HUDEP-2 (cell line): ENCODE measurements around the gene CCDC82.
A peak's percentile ranks its signal among the peaks of the same experiment; 100 is the strongest.

Source experiments
- DNase-seq, 76 experiments: peaks; one replicate each; lab custom pipeline; 2025; ENCODE audit not compliant: unreplicated experiment in 76 of 76; lab: John Stamatoyannopoulos, UW

The CCDC82 gene

DNA sequence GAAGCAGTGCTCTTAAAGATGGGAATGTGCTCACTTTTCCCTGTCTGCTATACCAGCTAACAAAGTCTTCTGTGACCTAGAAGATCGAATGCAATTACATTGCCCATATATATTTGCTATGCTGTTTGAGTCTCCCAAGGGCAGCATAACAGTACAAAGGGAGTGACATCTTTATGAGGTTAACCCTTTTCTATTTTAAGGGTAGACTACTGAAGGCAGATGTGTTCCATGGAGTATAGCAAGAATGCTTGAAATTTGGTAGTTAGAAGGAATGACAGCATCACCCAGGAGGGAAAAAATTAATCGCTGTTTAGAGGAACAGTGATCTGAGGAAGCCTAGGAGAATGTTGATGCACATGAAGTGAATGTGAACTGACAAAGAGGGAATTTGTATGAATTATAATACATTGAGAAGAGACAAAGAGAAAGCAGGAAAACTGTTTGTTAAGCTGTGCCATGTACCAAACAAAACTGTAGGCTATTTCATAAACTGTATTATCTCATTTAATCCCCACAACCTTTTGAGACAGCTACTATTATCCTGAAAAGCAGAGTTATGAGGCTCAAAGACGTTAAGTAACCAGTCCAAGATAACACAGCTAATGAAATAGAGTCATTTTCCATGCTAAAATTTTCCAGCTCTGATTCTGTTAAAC is 59.7 kb downstream of the CCDC82 start:
- DNase-seq, result no peak

DNA sequence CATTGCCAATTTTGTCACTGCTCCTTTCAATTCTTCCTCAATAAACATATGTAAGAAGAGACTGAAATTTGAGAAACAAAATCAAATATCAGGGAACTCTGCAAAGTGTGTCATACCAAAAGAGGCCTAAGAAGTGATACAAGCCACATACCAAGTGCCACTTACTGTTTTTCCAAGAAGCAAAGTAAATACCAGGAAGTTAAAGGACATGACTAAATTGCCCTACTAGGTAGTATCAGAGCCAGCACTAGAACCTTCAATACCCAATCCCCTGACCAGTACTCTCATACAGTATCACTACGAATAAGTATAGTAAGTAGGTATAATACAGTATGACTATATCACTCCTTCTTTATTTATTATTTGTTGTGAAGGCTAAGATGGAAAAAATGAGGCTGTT is 60.3 kb downstream of the CCDC82 start:
- no peak for DNase-seq

DNA sequence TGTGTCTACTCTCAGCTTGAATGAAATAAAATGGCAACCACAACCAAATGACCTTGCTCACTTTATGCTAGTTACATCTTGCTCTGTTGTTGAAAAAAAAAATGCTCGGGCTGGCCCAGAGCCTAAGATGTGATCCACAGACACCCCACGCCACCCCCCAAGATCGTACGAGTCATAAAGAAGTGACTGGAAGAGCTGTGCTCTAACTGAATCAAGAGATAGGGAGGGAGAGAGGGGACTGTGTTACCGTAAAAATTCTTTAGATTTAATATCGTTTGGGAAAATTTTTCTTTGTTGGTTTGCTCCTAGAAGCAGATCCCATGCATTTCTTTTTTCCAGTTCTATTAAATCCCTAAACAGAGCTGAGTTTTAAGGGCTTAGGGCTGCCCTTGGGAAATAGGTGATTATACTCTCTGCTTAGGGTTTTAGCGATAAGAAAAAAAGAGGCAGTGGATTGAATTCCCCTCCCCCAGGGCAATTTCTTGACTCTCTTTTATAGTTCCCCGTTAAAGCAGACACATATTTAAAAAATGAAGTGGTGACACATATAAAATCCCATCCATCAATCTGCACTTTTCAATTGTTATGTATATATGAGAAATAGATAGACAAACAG is 61.2 kb downstream of the CCDC82 start:
- no peak for DNase-seq

DNA sequence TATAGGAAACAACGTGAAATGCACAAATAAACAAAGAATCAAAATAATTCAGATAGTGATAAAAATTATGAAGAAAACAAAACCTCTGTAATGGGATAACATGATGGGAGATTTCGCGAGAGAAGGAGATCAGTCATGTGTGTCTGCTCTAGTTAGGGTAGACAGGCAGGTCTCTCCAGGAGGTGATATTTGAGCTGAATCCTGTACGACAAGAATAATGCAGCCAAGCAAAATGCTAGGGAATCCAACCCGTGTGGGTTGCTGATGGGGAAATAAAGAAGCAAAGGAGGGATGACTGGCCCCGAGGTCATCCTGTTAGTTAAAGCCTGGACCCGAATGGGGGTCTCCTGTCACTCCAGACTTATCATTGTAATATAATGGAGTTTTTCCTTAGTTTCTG is 62.8 kb downstream of the CCDC82 start:
- no peak for DNase-seq

DNA sequence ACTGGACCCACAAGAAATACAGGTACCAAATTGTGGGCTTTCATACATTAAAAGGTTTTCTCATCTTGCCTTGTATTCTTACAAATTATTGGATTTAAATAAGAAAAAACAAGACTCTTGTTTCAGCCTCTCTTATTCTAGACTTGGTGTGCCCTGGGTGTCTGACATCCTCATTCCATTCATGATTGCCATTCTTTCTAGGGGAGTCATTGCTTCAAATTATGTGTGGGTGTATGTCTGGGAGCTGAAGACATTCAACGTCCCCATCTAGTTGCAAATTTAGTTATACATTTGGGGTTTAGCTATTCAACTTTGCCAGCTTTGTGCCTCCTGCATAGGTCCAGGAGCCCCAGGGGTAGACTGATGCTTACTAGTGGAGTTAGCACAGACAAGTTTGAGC is 64.8 kb downstream of the CCDC82 start:
- DNase-seq, result no peak

DNA sequence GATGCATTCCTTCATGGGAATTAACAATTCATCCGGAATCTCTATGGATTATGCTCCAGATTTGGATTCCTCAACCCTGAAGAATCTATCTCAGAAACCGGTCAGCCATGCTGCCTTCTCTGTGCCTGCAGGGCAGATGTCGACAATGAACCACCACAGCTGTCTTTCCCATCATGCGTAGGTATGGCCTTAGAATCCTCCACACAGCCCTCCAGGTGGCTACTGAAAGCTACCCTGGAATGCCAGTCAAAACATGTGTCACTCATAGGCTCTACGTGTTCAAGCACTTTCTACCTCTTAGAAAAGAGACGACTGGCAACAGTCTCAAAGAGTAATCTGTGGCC is 66.1 kb downstream of the CCDC82 start:
- DNase-seq, result no peak

DNA sequence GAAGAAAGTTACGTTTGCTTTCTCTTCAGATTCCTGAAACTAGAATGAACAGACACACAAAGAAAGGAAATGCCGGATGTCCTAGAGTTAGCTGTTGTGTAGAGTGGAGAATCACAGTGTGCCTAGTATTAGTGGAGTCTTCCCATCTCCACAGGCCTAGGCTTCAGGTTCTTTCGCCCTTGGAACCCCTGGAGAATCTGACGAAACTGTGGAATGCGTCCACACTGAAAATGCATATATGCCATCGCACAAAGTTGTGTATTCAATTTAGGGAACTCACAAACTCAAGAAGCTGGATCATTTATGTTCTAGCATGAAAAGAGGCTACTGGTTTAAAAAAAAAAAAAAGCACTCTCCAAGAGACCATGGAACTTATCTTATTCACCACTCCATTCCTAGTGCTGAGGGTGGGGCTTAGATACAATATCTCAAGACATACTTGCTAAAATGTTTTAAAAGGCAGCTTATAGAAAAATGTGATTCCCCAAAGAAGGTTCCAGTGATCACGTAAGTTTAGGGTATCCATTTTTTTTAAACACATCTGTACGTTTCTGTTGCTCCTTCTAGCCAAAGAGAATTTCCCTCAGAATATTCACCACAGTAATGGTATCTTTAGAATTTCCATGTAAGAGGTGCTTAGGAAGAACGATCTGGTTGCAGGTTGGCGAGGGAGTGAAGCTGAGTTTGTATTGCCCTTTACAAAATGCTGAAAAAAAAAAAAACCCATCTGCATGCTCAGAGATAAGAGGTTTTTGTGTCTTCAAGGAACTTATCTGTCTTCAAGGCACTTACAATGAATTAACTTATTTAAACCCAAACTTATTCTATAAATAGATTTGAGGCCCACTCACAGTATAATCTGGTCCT is 66.7 kb downstream of the CCDC82 start:
- DNase-seq, result peak in 30 of 76 experiments; percentile 4 to 67 (median 37)

DNA sequence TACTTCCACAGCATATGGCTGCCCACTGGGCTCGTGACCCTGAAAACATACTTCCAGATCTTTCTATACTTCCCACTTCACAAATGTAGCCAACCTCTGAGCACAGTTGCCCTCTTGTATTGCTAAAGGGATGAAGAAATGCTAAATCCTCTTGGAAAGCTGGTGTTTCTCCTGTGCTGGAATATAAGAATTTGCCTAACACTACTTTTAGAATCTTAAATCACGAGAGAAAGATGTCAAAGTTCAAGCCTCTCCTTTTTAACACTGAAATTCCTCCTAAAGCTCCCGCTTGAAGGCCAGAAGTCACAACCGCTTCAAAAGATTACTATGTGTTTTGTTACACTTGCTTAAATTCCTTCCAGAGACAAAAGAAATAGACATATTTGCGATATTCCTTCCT is 68.6 kb downstream of the CCDC82 start:
- DNase-seq, result no peak

DNA sequence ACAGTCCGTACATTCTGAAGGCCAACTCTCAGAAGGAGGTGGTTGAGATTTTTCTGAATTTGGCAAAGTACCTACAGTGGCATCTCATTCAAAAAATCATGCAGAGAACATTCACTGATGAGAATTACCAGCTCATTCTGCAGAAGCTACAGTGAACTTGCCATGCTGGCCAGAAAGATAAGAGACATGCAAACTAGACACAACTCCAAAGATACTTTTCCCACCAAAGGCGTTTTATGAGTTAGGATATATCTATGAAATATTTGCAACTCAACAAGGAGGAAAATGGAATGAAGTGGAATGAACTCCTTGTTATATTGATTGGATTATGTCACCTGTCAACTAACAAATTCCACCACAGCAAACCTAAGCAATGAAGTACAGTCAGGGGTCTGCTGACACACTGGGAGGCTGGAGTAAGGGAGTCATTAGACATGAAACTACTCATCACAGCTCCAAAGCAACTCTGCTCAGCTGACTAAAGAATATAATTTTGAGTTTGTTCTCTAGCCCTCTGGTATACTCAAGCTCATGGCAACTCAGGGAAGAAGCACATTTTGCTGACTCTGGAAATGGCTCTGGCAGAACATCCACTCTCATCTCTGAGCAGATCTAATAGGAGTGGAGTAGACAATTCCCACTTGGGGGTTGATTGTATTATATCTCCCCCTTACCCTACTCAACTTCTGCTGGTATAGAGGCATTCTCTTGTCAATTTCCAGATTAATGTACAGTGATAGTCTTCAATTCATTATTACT is 69.6 kb downstream of the CCDC82 start:
- peak in 10 of 76 experiments; percentile 6 to 35 (median 18) for DNase-seq

DNA sequence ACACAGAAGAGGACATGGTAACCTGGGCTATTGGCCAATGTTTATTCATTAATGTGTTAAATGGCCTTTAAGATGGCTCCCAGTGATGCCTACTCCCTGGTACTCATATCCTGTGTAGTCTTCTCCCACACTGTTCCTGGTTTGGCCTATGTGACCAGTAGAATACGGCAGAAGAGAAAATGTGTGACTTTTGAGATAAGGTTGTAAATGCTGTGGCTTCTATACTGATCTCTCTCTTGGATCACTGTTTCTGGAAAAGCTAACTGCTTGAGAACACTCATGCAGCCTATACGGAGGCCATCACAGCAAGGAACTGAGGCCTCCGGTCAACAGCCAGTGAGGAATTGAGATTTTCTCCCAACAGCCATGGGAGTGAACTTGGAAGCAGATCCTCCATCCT is 70.9 kb downstream of the CCDC82 start:
- peak in 17 of 76 experiments; percentile 8 to 53 (median 23) for DNase-seq

DNA sequence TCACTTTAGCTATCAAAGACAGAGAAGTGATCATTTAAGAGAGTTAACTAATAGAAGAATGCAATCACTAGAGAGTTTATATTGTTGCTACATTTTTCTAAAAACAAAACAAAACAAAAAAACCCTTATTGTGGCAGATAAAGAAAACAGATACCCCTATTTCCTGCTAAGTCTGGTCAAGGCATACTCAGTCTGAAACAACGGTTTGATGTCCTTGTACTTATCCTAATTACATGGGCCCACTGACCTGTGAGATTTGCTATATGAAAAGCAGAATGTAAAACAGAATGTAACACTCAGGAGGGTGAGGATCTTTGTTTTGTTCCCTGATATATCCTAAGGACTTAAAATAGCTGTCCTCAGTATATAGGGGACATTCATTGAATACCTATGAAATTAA is 71.3 kb downstream of the CCDC82 start:
- no peak for DNase-seq

DNA sequence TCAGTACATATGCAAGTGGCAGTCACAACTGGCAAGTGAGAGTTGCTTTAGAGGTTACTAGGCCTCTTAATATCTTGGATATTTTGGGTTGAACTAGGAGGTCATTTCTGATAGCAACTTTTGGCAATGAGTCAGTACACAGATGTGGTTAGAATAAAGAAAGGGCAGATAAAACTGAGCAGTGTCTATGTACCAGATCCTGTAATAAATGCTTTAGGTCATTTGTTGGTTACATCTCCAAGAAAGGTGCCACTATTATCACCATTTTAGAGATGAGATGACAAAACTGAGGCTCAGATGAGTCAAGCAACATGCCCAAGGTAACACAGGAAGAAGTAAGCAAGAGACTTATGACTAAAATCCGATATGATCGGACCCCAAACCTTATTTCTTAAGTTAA is 71.7 kb downstream of the CCDC82 start:
- peak in 11 of 76 experiments; percentile 10 to 43 (median 27) for DNase-seq

DNA sequence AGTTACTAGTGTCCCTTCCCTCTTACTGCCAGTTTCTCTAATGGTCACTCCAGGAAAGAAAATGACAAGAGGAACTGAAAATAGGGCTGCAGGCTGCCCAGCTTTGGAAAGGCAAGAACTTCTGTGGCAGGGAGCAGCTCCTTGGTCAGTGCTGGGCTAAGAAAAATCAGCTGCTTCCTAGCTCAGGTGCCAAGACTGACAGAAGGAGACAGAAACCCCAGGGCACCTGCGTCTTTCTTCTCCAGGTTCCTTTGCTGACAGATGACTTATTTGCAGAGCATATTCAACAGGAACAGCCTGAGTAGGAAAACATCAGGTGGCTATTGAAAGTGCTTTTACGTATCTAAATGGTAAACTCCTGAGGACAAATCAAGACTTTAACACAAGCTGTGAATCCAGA is 72.1 kb downstream of the CCDC82 start:
- no peak for DNase-seq

DNA sequence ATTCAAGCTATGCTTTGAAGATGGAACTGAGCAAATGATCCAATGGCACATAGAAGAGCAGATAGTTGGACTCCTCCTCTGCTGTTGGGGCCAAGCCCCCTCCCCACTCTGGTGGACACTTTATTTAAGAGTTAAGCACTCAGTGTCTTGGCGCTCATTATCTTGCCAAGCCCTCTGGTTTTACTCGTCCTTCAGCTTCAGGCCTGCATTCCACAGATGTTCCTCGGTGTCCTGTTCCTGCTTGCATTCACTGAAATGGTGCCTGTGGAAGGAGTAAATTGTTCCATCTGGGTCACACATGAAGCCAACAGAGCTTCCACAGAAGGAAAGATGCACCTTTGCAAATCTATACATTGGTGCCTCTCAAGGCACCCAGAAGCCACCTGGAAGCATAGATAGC is 72.8 kb downstream of the CCDC82 start:
- no peak for DNase-seq

DNA sequence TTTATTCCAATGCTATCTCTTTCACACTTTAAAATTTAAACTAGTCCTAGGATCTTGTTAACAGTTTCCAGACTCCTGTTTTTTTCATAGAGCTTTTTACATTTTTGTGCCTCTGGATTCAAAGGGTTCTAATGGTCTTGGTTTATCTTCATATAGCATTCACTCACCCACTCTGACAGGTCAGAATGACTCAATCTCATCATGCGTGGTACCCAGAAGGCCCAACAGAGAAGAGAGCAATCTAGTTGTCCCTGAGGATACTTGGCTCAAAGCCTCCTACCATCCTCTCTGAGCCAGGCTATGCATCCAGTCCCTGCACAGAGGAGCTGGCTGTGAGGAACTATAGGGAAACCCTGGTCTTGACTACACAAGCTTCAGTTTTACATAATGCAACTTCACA is 74.2 kb downstream of the CCDC82 start:
- no peak for DNase-seq

DNA sequence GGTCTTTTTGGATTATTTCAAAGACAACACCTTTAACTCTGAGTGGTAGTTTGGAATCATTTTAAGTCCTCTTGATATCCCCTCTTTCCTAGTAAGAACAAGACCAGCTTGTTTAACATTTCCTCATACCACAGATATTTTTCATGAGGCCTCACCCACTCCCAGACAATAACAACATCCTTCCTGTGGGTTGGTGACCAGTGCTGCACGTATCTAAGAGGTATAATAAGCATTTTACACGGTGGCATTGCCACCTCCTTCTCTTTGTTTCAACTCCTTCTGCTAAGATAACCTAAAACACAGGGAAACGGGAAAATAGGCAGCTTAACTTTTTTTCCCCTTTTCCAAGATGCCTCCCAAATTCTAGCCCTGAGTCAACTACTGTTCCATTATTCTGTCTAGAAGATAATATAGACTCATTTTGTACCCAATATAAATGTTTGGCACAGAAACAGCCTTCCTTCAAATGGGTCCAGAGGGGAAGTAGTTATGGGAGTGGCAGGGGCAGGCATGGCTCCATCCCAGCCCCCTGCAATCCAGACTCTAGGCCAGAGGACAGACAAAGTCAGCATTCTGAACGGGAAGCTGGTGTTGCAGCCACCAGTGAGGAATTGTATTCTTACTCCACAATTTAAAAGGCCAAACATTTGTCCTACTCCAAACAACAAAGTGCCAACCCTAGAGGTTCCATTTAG is 75.2 kb downstream of the CCDC82 start:
- no peak for DNase-seq

DNA sequence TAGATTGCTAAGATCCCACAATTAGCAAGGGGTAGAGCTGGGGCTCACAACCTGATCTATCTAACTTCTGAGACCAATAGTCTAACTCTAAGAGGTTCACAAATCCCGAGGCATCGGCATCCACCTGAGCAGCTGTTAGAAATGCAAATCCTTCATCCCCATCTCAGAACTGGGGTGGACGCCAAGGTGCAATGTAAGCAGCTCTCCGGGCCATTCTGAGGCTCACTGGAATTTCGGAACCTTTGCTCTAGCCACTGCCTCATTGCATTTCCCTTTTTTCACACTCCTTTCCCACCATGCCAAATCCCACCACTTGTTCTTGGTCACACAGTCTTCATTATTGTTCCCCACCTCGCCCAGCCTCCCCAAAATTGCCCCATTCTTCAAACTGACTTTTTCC is 76.5 kb downstream of the CCDC82 start:
- DNase-seq, result no peak

DNA sequence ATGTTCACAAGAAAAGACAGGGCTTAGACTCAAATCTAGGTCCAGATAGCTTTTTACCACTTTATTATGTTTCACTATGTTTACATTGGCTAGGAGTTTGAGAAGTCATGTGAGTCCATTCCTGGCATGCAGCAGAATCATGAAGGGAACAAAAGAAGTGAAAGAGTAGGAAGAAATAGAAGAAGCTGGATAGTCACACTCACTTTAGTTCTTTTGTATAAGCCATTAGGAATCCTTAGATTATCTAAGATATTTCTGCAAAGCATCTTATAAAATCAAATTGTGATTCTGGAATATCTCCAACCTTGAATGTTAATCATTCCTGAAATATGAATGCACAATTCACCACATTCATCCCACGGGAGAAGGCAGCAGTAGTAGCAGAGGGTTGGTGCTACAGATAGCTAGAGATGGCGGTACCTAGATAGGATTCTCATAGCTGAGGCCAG is 78.6 kb downstream of the CCDC82 start:
- DNase-seq, result no peak

DNA sequence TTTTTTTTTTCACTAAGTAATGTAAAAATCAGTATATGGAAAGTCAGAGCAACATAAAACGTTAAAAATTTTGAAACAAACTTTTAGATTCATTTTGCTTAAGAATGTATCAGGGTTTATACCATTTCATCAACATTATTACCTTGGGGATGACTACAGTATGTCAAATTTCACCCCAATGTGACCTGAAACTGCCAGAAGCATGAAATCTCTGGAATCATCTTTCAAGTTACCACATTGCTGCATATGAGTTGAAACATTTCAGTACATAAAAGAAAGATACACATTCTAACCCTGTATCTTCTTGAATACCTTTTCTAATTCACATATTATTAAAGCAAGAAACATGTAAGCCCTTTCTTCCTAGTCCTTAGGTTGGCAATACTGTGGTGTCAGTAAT is 79.5 kb downstream of the CCDC82 start:
- DNase-seq, result no peak

DNA sequence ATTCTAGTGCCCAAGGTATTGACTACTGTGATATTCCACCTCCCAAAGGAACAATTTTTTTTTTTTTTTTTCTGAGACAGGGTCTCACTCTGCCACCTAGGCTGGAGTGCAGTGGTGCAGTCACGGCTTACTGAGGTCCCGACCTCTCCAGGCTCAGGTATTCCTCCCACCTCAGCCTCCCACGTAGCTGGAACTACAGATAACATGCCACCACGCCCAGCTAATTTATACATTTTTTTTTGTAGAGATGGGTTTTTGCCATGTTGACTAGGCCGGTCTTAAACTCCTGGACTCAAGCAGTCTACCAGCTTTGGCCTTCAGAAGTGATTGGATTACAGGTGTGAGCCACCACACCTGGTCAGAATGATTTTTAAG is 80.1 kb downstream of the CCDC82 start:
- DNase-seq, result no peak
